ENCODE measurements around the gene AADACL3. TPM values are rescaled to one million over a fixed set of nuclear protein-coding genes. Genes with fewer than 3 reads are reported as not detected.
"Not testable (repeated sequence)": the region's sequence is repeated elsewhere in the genome, so short reads cannot be mapped to it uniquely, and the experiment has no call there.

Gene AADACL3
- total RNA-seq, 2 donors from 2014 or later, result not detected

- no peak overlapping the region for H3K27ac Mint-ChIP-seq
- peaks cover 6% of the 10 kb centered on the region for H3K36me3 Mint-ChIP-seq
- H3K4me3 Mint-ChIP-seq, result no peak overlapping the region
- H3K9me3 Mint-ChIP-seq, result peaks cover 8% of the 10 kb centered on the region
- ATAC-seq (no peak), DNase-seq (ENCODE audit: low spot score) (no peak)
- peaks cover 31 to 46% of the 10 kb centered on the region in 2 donors for H3K27me3 Mint-ChIP-seq
- H3K4me1 Mint-ChIP-seq (ENCODE audit: low read depth in 2 of 2), result no peaks in the 10 kb centered on the region
Measured at GRCh38 chr1:12706061-12706460, 9.8 kb upstream of the AADACL3 start.

- Mint-ChIP-seq H3K9me3 (peaks cover 4% of the 10 kb centered on the region), H3K4me3 (no peak overlapping the region), H3K4me1 (ENCODE audit: low read depth in 2 of 2) (no peaks in the 10 kb centered on the region), H3K27me3 (peaks cover 28 to 61% of the 10 kb centered on the region in 2 donors), H3K27ac (no peak overlapping the region), H3K36me3 (peaks cover 6% of the 10 kb centered on the region)
- ATAC-seq (no peak), DNase-seq (ENCODE audit: low spot score) (no peak)
Measured at GRCh38 chr1:12708396-12709090, 7.4 kb upstream of the AADACL3 start.

- Mint-ChIP-seq H3K4me1 (ENCODE audit: low read depth in 2 of 2) (no peaks in the 10 kb centered on the region), H3K27ac (no peak overlapping the region), H3K36me3 (peaks cover 2% of the 10 kb centered on the region), H3K4me3 (no peak overlapping the region), H3K27me3 (peaks cover 29 to 62% of the 10 kb centered on the region in 2 donors), H3K9me3 (peaks cover 1% of the 10 kb centered on the region)
- DNase-seq (ENCODE audit: low spot score) (no peak), ATAC-seq (no peak)
Measured at GRCh38 chr1:12709091-12709491, 6.8 kb upstream of the AADACL3 start.

DNA sequence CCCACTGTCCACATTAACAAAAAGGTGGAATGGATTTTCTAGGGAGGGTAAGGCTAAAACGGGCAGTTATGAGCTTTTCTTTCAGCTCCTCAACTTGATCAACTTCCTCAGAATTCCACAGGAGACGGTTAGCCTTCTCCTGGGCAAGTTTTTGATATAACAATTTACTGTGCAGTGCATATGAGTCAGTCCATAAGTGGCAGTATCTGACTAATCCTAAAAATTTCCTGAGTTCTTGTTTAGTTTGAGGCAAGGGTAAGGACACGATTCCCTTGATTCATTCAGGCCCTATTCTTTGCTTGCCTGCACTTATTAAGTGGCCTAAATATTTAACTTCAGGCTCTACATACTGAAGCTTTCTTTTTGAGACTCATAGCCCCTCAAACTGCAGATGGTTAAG is 6.2 kb upstream of the AADACL3 start:
- DNase-seq (ENCODE audit: low spot score) (no peak), ATAC-seq (no peak)
- Mint-ChIP-seq H3K27me3 (peaks cover 28 to 59% of the 10 kb centered on the region in 2 donors), H3K36me3 (no peaks in the 10 kb centered on the region), H3K4me1 (ENCODE audit: low read depth in 2 of 2) (no peaks in the 10 kb centered on the region), H3K4me3 (no peak overlapping the region), H3K9me3 (no peaks in the 10 kb centered on the region), H3K27ac (no peak overlapping the region)

- H3K4me1 Mint-ChIP-seq (ENCODE audit: low read depth in 2 of 2), result no peaks in the 10 kb centered on the region
- no peaks in the 10 kb centered on the region for H3K36me3 Mint-ChIP-seq
- ATAC-seq (no peak), DNase-seq (ENCODE audit: low spot score) (no peak)
- H3K9me3 Mint-ChIP-seq, result no peaks in the 10 kb centered on the region
- no peak overlapping the region for H3K27ac Mint-ChIP-seq
- no peak overlapping the region for H3K4me3 Mint-ChIP-seq
- H3K27me3 Mint-ChIP-seq, result peaks cover 19 to 43% of the 10 kb centered on the region in 2 donors
Measured at GRCh38 chr1:12711536-12711935, 4.4 kb upstream of the AADACL3 start.

- no peak overlapping the region for H3K27ac Mint-ChIP-seq
- no peaks in the 10 kb centered on the region for H3K9me3 Mint-ChIP-seq
- no peaks in the 10 kb centered on the region for H3K36me3 Mint-ChIP-seq
- no peak overlapping the region for H3K4me3 Mint-ChIP-seq
- H3K27me3 Mint-ChIP-seq, result peaks cover 16 to 37% of the 10 kb centered on the region in 2 donors
- no peaks in the 10 kb centered on the region for H3K4me1 Mint-ChIP-seq (ENCODE audit: low read depth in 2 of 2)
- DNase-seq (ENCODE audit: low spot score) (no peak), ATAC-seq (no peak)
Measured at GRCh38 chr1:12712076-12712475, 3.8 kb upstream of the AADACL3 start.

DNA sequence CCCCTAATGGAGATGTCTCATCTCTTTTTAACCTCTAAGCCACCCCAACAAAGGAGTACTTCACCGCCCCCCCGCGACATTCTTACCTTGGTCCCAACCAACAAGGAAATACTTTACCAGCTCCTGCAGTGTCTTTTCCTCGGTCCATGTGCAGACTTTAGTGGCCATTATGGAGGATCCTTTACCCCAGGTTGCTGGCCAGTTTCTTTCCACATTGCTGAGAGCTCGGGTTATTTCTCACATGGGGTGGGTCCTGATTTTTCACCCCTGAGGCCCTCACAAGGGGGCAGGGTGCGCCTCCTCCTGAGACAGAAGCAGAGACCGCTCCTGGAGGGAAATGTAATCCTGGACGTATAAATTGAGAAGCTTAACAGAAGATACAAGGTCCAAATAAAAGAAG is 3.0 kb upstream of the AADACL3 start:
- H3K9me3 Mint-ChIP-seq, result no peaks in the 10 kb centered on the region
- no peak overlapping the region for H3K4me3 Mint-ChIP-seq
- DNase-seq (ENCODE audit: low spot score), result no peak
- ATAC-seq, result no peak
- H3K4me1 Mint-ChIP-seq (ENCODE audit: low read depth in 2 of 2), result no peaks in the 10 kb centered on the region
- no peaks in the 10 kb centered on the region for H3K36me3 Mint-ChIP-seq
- H3K27ac Mint-ChIP-seq, result no peak overlapping the region
- peaks cover 20 to 39% of the 10 kb centered on the region in 2 donors for H3K27me3 Mint-ChIP-seq

DNA sequence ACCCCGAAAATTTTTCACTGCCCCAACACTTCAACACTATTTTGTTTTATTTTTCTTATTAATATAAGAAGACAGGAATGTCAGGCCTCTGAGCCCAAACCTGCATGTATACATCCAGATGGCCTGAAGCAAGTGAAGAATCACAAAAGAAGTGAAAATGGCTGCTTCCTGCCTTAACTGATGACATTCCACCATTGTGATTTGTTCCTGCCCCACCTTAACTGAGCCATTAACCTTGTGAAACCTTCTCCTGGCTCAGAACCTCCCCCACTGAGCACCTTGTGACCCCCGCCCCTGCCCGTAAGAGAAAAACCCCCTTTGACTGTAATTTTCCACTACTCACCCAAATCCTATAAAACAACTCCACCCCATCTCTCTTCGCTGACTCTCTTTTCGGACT is 2.3 kb upstream of the AADACL3 start:
- H3K27me3 Mint-ChIP-seq, result peaks cover 20 to 39% of the 10 kb centered on the region in 2 donors
- DNase-seq (ENCODE audit: low spot score); H3K4me3 Mint-ChIP-seq; ATAC-seq; H3K4me1 Mint-ChIP-seq (ENCODE audit: low read depth in 2 of 2); H3K36me3 Mint-ChIP-seq; H3K27ac Mint-ChIP-seq; H3K9me3 Mint-ChIP-seq: not testable (repeated sequence)

DNA sequence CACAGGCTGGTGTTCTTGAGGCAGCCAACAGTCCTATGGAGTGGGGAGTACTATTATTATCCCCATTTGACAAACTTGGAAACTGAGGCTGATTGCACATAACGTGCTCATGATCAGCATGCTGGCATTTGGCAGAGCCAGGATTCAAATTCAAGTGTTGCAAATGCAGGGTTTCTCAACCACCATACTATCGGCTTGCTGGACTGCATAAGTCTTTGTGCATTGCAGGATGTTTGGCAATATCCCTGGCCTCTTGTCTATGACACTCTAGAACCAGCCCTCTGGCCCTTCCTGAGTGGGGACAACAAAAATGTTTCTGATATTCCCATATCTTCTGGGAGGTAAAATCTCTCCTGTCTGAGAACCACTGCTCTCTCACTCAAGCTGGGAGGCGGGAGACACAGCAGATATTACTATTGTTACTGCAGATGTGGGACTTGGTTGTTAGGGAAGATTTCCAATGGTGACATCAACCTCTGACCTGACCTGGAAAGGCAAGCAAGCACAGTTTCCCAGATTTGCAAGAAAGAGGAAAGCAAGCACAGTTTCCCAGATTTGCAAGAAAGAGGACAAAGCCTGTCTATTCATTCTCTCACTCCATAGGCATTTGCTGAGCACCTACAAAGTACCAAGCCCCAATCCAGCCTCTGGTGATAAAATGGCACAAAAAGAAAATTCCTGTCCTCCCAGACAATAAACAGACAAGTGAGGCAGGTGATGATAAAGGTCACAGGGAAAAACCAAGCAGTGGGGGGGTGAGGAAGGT is 1.0 kb upstream of the AADACL3 start:
- no peaks in the 10 kb centered on the region for H3K36me3 Mint-ChIP-seq
- H3K27ac Mint-ChIP-seq, result no peak overlapping the region
- no peak for DNase-seq (ENCODE audit: low spot score)
- no peaks in the 10 kb centered on the region for H3K4me1 Mint-ChIP-seq (ENCODE audit: low read depth in 2 of 2)
- ATAC-seq, result no peak
- peaks cover 20 to 39% of the 10 kb centered on the region in 2 donors for H3K27me3 Mint-ChIP-seq
- no peak overlapping the region for H3K4me3 Mint-ChIP-seq
- H3K9me3 Mint-ChIP-seq, result no peaks in the 10 kb centered on the region

GRCh38 chr1:12717301-12717838 is 1.5 kb downstream of the AADACL3 start:
- Mint-ChIP-seq H3K27ac (no peak overlapping the region), H3K9me3 (no peaks in the 10 kb centered on the region), H3K36me3 (no peaks in the 10 kb centered on the region), H3K4me1 (ENCODE audit: low read depth in 2 of 2) (no peaks in the 10 kb centered on the region), H3K4me3 (no peak overlapping the region), H3K27me3 (peaks cover 15 to 31% of the 10 kb centered on the region in 2 donors)
- no peak for DNase-seq (ENCODE audit: low spot score)
- ATAC-seq, result no peak

- no peak for ATAC-seq
- no peak for DNase-seq (ENCODE audit: low spot score)
- H3K9me3 Mint-ChIP-seq, result no peaks in the 10 kb centered on the region
- H3K27ac Mint-ChIP-seq, result no peak overlapping the region
- H3K4me3 Mint-ChIP-seq, result no peak overlapping the region
- no peaks in the 10 kb centered on the region for H3K36me3 Mint-ChIP-seq
- no peaks in the 10 kb centered on the region for H3K4me1 Mint-ChIP-seq (ENCODE audit: low read depth in 2 of 2)
- peaks cover 15 to 49% of the 10 kb centered on the region in 2 donors for H3K27me3 Mint-ChIP-seq
Measured at GRCh38 chr1:12722626-12723025, 6.7 kb downstream of the AADACL3 start.

- H3K27ac Mint-ChIP-seq, result no peak overlapping the region
- no peaks in the 10 kb centered on the region for H3K9me3 Mint-ChIP-seq
- DNase-seq (ENCODE audit: low spot score), result no peak
- H3K36me3 Mint-ChIP-seq, result peaks cover 19% of the 10 kb centered on the region
- H3K27me3 Mint-ChIP-seq, result peaks cover 38 to 69% of the 10 kb centered on the region in 2 donors
- H3K4me3 Mint-ChIP-seq, result no peak overlapping the region
- no peaks in the 10 kb centered on the region for H3K4me1 Mint-ChIP-seq (ENCODE audit: low read depth in 2 of 2)
- no peak for ATAC-seq
Measured at GRCh38 chr1:12728391-12728790, 12.5 kb downstream of the AADACL3 start.

- DNase-seq (ENCODE audit: low spot score) (no peak), ATAC-seq (no peak)
- H3K36me3 Mint-ChIP-seq, result peaks cover 25% of the 10 kb centered on the region
- H3K27ac Mint-ChIP-seq, result no peak overlapping the region
- peaks cover 37 to 71% of the 10 kb centered on the region in 2 donors for H3K27me3 Mint-ChIP-seq
- no peak overlapping the region for H3K4me3 Mint-ChIP-seq
- no peaks in the 10 kb centered on the region for H3K4me1 Mint-ChIP-seq (ENCODE audit: low read depth in 2 of 2)
- no peaks in the 10 kb centered on the region for H3K9me3 Mint-ChIP-seq
Measured at GRCh38 chr1:12730156-12730555, 14.2 kb downstream of the AADACL3 start.

DNA sequence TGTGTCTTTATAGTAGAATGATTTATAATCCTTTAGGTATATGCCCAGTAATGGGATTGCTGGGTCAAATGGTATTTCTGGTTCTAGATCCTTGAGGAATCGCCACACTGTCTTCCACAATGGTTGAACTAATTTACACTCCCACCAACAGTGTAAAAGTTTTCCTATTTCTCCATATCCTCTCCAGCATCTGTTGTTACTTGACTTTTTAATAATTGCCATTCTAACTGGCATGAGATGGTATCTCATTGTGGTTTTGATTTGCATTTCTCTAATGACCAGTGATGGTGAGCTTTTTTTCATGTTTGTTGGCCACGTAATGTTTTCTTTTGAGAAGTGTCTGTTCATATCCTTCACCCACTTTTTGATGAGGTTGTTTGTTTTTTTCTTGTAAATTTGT is 15.2 kb downstream of the AADACL3 start:
- H3K4me1 Mint-ChIP-seq (ENCODE audit: low read depth in 2 of 2); H3K9me3 Mint-ChIP-seq; DNase-seq (ENCODE audit: low spot score); H3K4me3 Mint-ChIP-seq; ATAC-seq; H3K27ac Mint-ChIP-seq: not testable (repeated sequence)
- Mint-ChIP-seq H3K27me3 (peaks cover 42 to 75% of the 10 kb centered on the region in 2 donors), H3K36me3 (peaks cover 30% of the 10 kb centered on the region)

All from natural killer cell treated with Interleukin-12 subunit alpha and Interleukin-12 subunit beta and Interleukin-15 and Interleukin-18, amount 100 ng/mL, for 72 hours (primary cell).